Gastroesophageal sphincter (tissue), 3 donors: ENCODE results near the gene DPP6.

Experiments used
- CTCF ChIP-seq, 4 experiments: fragments of 200-600 bp in 2 of 4; fragments of 450-650 bp in 2 of 4; sonication (generic) in 1 of 4; IDR thresholded peaks; one replicate each; pipeline ENCODE4 v1.5.1; 2017 to 2019; ENCODE audit warnings: antibody characterized with exemption in 4 of 4, mild to moderate bottlenecking in 2 of 4, moderate library complexity in 2 of 4
- EP300 ChIP-seq: sonication (generic); formaldehyde crosslinking; IDR thresholded peaks from one replicate; pipeline ENCODE4 v1.6.1; 2017; ENCODE audit warnings: antibody characterized with exemption, mild to moderate bottlenecking

DNA sequence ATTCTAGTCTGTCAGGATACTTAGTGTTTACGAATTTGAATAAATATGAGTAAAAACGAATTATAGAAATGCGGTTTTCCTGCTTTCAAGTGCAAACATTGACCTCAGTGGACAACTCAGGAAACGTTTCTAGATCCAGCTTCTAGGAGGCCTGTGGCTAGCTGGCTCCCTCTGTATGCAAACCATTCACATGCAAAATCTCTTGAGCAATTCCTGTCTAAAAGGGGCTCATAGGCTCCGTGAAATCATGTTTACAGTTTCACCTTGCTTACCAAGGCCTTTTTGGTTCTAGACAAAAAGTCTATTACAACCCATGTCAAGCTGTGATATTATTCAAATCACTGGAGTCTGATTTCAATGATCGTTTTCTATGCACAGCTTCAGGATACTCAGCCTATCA is 364.5 kb downstream of the DPP6 start:
- TF ChIP-seq EP300 (no peak), CTCF (IDR thresholded peaks at IDR 0.05) (no peak)
